Measurements from ENCODE around the gene STC2.
"Not testable (repeated sequence)": the region's sequence is repeated elsewhere in the genome, so short reads cannot be mapped to it uniquely, and the experiment has no call there.

The STC2 gene, protein sequence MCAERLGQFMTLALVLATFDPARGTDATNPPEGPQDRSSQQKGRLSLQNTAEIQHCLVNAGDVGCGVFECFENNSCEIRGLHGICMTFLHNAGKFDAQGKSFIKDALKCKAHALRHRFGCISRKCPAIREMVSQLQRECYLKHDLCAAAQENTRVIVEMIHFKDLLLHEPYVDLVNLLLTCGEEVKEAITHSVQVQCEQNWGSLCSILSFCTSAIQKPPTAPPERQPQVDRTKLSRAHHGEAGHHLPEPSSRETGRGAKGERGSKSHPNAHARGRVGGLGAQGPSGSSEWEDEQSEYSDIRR

DNA sequence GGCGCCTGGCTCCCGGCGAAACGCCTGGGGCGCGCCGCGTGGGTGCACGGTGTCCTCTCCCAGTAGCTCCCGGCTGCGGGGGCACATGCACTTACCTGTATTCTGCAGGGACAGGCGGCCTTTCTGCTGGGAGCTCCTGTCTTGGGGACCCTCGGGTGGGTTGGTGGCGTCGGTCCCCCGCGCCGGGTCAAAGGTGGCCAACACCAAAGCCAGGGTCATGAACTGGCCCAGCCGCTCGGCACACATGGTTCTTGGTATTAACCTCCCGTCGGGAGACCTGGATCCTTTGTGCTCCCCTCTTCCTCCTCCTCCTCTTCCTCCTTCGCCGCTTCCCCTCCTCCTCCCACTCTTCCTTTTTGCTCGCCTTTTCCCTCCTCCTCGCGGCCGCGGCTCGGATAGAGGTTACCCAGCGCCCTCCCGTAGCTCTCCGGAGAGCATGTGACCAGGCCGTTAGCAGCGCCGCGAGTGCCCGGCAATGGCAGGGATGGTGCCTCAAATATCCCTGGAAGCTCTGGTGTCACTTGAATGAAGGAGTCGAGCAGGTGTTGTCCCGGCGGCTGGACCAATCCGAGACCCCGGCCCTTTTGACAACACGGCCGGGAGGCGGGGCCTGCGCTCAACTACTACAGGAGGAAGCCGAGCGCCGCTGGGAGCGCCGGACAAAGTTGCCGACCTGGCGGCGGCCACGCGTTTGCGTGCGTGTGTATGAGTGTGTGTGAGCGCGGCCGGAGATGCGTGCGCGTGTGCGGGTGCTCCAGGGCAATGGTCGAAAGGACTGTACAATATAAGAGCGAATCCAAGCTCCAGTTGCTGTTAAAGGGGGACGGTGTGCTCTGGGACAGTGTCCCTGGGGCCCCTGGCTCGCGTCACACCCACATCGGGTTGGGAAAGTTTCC, at the start of gene STC2:
Gene STC2 (minus strand): TSS at position 467 of the 896 bp plus-strand sequence. CDS start 221 bp downstream, at position 246.
- peak; percentile 14 for DNase-seq (ENCODE audit: low read depth)

DNA sequence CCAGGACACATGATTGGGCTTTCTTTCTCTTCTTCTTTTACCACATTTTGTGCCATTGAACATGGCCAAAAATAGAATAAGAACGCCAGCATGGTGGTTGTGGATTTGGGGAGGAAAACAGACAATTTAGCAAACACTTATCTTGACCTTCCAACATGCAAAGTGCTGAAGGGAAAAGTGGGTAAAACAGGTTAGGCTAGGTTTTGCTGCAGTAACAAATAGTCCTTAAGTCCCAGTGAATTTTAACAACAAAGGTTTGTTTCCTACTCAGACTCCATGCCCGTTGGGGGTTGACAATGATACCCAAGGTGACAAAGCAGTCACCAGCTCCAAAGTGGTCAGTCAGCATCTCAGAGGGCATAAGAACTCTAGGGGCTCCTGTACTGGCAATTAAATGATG, 43.2 kb upstream of the STC2 start:
- DNase-seq (ENCODE audit: low read depth): no peak

DNA sequence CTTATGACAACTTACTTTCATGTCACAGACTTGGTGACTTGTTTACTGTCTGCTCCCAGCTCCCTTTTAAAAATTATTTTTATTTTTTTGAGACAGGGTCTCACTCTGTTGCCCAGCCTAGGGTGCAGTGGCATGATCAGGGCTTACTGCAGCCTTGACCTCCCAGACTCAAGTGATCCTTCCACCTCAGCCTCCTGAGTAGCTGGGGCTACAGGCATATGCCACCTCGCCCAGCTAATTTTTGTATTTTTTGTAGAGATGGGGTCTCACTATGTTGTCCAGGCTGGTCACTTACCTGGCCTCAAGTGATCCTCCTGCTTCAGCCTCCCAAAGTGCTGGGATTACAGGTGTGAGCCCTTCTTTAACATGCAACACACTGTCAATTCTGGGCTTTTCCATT, 35.2 kb upstream of the STC2 start:
- DNase-seq (ENCODE audit: low read depth): not testable (repeated sequence)

DNA sequence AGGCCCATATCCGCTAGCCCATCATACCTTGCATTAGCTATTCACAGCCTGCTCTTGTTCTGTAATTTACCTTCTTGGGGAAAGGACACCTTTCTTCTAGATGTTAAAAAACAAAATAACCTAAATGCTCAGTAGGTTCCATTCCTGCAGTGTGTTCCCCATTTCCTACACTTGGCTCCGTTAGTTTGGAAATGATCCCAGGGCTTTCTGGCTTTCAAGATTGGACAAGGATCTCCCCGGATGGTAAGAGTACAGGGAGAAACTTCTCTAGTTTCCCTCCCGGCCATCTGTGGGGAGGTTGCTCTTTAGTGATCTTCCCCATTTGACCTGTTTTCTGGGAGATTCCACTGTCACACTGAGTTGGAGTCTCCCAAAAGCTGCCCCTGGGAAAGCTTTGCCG, 27.3 kb upstream of the STC2 start:
- no peak for DNase-seq (ENCODE audit: low read depth)

DNA sequence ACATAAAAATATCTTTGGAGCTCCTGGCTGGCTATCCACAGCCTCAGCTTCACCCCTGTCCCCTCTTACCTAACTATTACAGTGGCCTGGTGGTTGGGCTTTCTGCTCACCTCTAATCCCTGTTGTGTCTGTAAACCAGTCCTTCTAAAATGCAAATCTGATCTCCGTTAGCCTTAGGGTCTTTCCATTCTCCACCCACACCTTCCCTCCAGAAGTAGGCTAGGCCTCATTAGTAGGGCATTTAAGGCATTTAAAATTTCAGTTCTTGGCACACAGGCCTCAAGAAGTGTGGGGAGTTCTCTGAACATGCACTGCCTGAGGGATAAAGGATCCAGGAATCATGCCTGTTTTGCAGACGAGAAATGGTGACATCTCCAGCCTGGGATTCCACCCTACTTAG, 26.4 kb upstream of the STC2 start:
- DNase-seq (ENCODE audit: low read depth): no peak

DNA sequence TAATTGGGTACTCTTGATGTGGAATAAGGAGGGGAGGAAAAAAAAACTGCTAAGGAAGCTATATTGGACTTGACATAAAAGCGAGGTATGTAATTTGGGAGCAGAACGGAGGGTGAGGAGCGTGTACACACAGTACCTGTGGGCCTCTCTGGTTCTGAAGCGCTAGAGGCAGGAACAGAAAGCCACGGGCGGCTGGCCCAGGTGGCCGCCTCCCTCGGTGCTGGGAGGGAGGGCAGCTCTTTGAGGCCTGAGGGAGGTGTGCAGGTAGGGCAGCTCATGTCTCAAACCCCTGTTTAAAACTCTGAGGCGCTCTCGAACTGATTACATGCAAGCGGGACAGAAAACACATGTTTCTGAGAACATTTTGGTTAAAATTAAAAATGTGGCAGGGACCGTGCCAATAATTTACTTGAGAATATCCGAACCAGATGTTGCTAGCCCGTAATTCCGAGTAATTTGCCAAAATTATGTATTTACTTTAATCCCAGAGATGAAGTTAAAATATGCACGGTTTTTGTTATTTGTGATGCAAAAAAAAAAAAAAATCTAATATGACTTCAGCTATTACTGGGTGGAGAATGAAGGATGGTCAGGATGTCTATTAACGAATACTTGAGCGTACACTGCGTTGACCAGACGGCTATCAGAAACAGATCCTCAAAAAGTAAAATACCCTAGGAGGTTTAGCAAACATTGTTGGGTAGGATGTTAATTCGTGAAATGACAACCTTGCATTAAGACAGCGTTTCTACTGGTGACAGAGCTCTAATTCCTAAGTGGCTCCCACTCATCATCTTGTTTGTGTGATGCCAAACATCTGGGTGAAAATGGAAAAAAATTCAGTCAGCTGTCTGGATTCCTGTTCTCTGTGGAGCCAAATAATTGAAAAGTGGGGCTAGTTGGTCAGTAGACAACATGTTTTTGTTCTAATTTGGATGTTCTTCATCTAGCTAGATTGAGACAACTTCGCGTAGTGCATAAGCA, 24.4 kb upstream of the STC2 start:
- DNase-seq (ENCODE audit: low read depth): no peak

DNA sequence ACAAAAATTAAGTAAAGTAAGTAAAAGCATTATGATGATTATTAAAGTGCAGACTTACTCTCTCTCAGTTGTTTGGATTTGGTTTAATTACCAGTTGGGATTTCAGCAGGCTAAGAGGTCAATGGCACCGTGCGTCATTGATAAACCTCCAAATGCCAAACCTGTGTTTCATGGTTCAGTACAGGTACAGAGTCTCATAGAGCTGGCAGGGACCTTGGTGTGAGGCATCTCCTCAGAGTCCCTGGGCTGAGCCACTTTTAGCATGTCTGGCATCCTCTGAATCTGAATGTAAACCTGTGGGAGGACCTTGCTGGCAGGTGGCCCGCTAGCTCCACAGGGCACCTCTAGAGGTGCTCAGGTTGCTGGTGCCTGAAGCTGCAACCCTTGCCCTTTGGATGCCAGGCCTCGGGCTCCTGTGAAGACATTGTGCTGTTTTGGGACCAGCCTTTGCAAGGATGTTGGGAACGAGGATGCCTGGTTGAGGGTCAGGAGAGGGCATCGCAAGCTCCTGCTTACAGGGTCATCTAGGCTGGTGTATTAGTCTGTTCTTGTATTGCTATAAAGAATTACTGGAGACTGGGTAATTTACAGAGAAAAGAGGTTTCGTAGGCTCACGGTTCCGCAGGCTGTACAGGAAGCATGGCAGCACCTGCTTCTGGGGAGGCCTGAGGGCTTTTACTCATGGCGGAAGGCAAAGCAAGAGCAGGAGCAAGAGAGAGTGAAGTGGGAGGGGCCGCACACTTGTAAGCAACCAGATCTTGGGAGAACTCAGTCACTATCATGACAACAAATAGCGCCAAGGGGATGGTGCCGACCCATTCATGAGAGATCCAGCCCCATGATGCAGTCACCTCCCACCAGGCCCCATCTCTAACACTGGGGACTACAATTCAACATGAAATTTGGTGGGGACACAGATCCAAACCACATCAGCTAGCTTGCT, 14.9 kb upstream of the STC2 start:
- no peak for DNase-seq (ENCODE audit: low read depth)

DNA sequence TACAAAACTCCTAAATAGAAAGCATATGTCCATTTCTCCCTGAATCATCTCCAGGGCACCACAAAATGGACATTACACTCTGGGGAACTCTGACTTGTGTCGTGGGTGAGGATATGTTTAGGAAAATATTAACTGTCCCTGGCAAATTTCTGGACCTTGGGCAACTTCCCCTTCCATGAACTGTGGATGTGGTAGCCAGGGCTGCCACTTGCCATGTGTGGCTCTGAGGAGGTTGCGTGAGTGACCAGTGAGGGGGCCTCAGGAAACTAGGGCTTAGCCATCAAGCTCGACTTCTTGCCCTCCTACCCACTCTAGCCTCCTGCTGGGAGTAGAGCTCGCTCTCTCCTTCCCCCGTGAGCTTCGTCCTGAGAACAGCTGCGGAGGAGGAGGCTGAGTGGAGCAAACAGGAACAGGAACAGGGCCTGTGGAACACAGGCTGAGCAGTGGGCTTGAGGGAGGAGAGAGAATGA, 13.8 kb upstream of the STC2 start:
- no peak for DNase-seq (ENCODE audit: low read depth)

DNA sequence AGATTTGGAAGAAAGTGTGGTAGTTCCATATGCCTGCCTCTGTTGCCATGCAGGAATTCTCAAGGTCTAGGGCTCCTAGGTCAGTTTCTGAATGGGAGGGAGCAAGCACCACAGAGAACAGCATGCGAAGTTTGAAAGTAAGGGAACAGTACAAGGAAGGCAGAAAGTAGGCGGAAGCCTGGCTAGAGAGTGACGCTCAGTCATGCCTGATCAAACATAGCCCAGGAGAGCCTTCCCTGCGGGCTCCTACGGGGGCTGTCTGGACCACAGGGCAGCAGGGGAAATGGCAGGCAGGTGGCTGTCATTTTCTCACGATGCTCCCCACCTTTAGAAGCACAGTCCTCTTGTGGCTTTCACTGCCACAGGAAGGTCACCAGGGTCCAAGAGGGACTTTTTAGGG, 12.8 kb upstream of the STC2 start:
- DNase-seq (ENCODE audit: low read depth): no peak

DNA sequence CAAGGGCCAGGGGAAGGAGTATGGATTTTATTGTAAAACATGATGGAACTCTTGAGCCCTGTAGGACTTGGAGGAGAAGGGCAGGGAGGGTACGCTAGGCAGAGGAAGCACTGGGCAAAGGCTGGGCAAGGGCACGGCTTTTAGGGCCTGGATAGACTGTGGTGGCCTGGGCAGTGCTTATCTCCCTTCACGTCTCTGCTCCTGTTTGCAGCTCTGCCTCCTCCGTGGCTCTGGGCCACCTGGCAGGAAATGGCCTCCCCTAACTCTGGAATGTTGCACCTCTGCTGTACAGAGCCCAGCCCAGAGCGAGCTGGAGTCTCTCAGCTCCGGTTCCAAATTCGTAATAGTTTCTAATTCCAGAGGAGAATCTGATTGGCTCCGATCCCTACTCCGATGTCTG, 12.2 kb upstream of the STC2 start:
- no peak for DNase-seq (ENCODE audit: low read depth)

DNA sequence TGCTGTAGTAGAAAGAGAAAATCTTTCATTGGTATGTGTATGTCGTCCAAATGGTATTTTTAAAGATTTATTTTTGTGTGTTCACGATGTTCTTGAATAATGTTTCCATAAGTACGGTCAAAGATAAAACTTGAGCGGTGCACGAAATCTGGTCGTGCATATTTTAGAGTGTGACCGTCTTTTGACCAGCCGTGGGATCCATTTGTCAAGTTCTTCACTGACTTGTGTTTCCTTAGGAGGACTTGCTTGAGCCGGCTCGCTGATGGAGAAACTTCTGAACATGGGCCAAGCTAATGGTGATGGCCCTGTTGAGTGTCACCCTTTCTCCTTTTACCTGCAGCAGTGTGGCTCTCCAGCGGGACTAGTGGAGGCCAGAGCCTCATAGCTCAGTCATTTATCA, 11.1 kb upstream of the STC2 start:
- DNase-seq (ENCODE audit: low read depth): no peak

DNA sequence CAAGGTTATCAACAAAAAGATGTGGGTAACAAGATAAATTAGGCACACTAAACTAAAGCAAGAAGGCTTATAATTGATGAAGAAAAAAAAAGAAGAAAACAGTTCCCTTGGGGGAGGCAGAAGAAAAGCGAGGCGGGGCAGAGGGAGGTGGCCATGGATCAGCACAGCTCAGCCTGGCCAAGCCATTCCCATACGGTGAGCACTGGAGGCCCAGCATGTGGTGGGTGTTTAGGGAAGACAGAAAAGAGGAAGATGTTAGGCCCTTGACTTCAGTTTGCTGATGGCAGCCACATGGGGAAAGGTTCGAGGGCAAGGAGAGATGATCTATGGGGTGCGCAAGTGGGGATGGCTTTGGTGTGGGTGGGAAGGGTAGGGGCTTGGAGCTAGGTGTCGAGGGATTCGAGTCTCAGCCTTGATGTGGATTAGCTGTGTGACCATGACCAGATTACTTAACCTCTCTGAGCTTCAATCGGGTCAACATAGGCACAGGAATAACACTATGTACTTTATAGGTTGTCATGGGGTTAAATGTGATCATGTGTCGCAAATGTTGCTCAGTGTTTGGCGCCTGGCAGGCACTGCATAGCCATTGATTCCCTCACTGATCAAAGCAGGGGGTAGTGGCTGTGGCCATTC, 10.3 kb upstream of the STC2 start:
- DNase-seq (ENCODE audit: low read depth): no peak

DNA sequence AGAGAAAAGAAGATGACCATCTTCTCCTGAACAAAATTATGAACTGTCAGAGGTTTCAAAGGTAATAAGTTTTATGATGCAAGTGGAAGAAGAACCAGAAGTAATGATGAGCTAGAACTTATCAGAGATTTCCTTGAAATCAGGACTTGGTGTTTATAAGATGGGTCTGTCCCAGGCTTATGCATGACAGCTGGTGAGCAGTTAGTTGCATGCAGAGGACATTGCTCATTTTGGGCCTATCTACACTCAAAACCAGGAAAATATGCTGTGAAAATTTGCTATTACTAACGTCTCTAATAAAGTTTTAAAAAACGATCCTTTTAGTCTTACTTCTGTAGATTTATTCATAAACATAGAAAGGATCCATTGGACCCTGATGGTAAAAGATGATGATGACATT, 6.6 kb upstream of the STC2 start:
- no peak for DNase-seq (ENCODE audit: low read depth)

DNA sequence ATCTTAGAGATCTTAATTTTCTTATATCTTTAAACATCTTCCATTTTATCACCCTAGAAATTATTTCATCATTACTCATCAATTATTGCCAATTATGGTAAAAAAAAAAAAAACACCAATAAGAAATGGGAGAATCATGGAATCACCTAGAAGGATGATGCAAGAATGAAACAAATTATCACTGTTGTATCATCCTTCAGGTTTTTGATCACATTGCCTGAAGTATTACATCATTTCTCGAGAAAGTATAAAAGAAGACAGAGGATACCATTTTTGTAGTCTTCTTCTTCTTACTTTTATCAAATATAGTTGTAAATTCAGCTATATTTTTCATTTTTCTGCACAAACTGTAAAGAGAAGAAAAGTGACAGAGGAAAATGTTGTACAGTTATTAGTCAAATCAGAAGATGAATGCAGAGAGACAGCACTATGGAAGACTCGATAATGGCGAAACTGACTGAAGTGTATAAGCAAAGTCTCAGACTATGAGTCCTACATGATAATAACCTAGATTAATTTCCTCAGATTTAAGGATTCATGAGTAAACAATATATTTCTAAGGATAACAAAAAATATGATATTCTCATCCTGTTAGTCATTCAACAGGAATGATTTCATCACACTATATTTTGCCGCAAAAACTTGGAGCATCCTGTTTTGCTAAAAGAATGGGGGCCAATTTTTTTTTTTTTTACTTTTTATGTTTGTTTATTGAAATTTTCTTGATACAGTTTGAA, 5.9 kb upstream of the STC2 start:
- DNase-seq (ENCODE audit: low read depth): no peak

DNA sequence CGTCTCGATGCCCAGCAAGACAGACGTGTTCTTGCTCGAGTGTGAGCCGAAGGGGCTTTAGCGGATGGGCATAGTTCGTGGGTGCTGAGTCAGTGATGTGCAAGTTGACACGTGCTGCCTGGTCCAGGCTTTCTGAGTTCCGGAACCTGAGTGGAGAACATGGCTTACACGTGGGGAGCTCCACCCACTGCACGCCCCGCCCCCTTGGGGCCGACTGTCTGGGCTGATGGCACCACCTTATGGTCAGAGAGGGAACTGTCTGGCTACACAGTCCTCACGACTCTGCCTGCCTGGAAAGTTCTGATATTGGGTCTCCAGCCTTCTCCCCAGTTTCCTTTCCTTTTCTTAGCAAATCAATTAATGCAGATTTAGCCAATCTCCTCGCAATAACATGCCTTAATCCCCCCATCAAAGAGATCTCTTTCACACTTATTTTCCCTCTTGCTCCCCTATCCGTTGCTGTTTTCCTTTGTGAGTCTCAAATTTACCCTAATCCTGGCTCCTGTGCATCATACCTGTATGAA, 3.8 kb upstream of the STC2 start:
- peak; percentile 66 for DNase-seq (ENCODE audit: low read depth)

DNA sequence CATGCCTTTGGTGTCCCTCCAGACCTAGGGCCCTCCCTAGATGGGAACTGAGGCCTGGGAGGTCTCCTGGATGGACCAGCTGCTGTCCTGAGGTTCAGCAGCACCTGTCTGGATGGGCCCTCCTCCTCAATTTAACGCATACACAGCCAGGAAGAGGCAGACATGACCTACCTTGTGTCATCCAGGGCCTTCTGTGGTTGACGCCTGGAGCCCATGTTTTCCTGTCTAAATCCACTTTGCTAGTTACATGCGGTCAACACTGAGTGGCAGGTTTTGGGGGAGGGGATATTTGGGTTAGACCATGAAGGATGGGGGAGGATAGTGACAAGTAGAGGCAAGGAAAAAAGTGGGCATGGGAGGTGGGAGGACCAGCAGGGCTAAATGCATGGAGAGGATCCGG, 3.1 kb upstream of the STC2 start:
- DNase-seq (ENCODE audit: low read depth): no peak

DNA sequence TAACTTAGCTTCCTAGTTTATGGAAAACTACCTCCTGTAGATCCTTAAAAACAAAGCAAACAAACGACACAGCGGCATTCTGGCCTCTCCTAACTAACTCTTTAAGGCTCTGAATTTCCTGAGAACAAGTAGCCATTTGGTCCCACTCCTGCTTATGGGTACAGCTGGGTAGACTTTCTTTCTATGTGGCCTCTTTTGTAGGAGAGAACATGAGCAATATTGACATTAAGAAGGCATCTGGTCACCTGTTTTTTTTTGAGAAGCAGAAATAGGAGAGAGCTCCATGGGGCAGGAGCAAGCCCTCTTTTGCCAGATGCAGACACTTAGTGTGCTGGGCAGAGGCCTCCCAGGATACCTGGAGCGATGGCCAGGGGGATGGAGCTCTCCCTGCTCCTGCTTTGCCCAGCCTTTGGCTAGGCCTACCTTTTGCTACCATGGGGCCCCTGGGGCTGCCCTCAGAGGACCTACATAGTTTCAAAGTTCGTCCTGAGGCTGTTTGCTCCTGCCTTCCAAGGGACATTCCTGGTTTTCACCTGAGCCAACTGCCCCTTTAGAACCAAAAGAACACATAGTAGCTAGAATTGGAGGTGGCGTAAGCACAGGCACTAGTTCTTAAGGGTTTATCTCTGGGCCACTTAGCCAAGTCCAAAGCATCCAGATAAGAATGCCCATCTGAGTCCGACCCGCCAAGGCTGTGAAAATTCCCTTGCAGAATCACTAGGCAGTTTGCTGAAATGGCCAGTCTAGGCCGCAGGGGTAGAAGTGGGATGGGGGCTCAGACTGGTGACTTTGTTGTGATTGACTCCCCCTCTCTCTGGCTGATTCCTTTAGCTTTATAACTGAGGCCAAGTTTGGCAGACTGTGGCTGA, 2.4 kb upstream of the STC2 start:
- no peak for DNase-seq (ENCODE audit: low read depth)

Measured in stimulated activated CD8-positive, alpha-beta memory T cell treated with anti-CD3 and anti-CD28 coated beads, Interleukin-4, amount 100 ng/mL, for 24 hours (primary cell).